ENCODE measurements around the gene GNA12.

Gene GNA12

GRCh38 chr7:2814946-2815874, 28.9 kb downstream of the GNA12 start:
- TF ChIP-seq TAF1 (IDR thresholded peaks at IDR 0.05; ENCODE audit: borderline replicate concordance, insufficient read depth, low read length) (no peak), FOXP2 (optimal IDR thresholded peaks at IDR 0.05; ENCODE audit: borderline replicate concordance, extremely low read depth, extremely low read length, insufficient read depth) (no peak), SIN3A (IDR thresholded peaks at IDR 0.05; ENCODE audit: borderline replicate concordance, insufficient read depth, low read length) (no peak), POLR2AphosphoS5 (IDR thresholded peaks at IDR 0.05; ENCODE audit: low read depth, low read length) (no peak), REST (IDR thresholded peaks at IDR 0.05; ENCODE audit: insufficient read depth in 1 of 2, low read depth in 2 of 2, low read length in 2 of 2) (no peak)

GRCh38 chr7:2814186-2814945, 29.7 kb downstream of the GNA12 start:
- TF ChIP-seq REST (IDR thresholded peaks at IDR 0.05; ENCODE audit: insufficient read depth in 1 of 2, low read depth in 2 of 2, low read length in 2 of 2) (no peak), TAF1 (IDR thresholded peaks at IDR 0.05; ENCODE audit: borderline replicate concordance, insufficient read depth, low read length) (no peak), POLR2AphosphoS5 (IDR thresholded peaks at IDR 0.05; ENCODE audit: low read depth, low read length) (no peak), FOXP2 (optimal IDR thresholded peaks at IDR 0.05; ENCODE audit: borderline replicate concordance, extremely low read depth, extremely low read length, insufficient read depth) (no peak), SIN3A (IDR thresholded peaks at IDR 0.05; ENCODE audit: borderline replicate concordance, insufficient read depth, low read length) (no peak)

- TF ChIP-seq SIN3A (IDR thresholded peaks at IDR 0.05; ENCODE audit: borderline replicate concordance, insufficient read depth, low read length) (no peak), REST (IDR thresholded peaks at IDR 0.05; ENCODE audit: insufficient read depth in 1 of 2, low read depth in 2 of 2, low read length in 2 of 2) (no peak), POLR2AphosphoS5 (IDR thresholded peaks at IDR 0.05; ENCODE audit: low read depth, low read length) (no peak), TAF1 (IDR thresholded peaks at IDR 0.05; ENCODE audit: borderline replicate concordance, insufficient read depth, low read length) (no peak), FOXP2 (optimal IDR thresholded peaks at IDR 0.05; ENCODE audit: borderline replicate concordance, extremely low read depth, extremely low read length, insufficient read depth) (no peak)
Measured at GRCh38 chr7:2813350-2814185, 30.5 kb downstream of the GNA12 start.

GRCh38 chr7:2812831-2813230, 31.3 kb downstream of the GNA12 start:
- no peak for TF ChIP-seq TAF1 (IDR thresholded peaks at IDR 0.05; ENCODE audit: borderline replicate concordance, insufficient read depth, low read length)

DNA sequence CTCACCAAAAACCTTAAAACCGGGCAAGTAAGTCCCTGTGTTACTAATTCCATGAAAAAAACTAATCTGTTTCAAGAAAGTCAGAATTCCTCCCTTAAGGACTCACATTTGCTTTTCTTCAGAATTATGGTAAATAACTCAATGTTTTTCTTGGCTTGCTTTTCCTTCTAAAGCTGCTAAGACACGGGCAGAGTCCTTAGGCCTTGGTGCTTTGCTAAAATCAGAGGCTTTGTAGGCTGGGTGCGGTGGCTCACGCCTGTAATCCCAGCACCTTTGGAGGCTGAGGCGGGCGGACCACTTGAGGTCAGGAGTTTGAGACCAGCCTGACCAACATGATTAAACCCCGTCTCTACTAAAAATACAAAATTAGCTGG, 32.0 kb downstream of the GNA12 start:
- TF ChIP-seq REST (IDR thresholded peaks at IDR 0.05; ENCODE audit: insufficient read depth in 1 of 2, low read depth in 2 of 2, low read length in 2 of 2) (no peak), TAF1 (IDR thresholded peaks at IDR 0.05; ENCODE audit: borderline replicate concordance, insufficient read depth, low read length) (no peak), POLR2AphosphoS5 (IDR thresholded peaks at IDR 0.05; ENCODE audit: low read depth, low read length) (no peak)

Data from PFSK-1 (cell line).